OCI-M2 (cell line): ENCODE measurements around the gene MANEA.

ENCODE experiments used
- DNase-seq: peaks from one replicate; lab custom pipeline; 2025; ENCODE audit not compliant: unreplicated experiment; lab: John Stamatoyannopoulos, UW

Gene MANEA

DNA sequence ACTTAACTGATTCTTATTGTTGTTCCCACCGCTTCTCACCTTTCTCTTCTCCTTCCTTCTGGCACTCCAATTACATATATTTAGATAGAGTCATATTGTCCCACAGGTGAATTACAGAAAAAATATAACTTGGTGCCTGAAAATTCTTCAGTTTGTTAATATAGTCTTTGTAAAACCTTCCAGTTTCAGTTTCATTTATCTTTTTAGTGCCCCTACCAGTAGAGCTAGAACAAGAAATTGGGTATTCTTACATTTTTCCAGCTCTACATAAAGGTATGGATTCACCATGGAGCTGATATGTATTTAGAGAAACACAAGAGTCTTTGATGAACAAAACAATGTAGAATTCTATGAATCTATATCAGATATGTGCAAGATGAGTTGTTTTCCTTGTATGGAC lies 10.7 kb downstream of the MANEA start:
- DNase-seq, result no peak

DNA sequence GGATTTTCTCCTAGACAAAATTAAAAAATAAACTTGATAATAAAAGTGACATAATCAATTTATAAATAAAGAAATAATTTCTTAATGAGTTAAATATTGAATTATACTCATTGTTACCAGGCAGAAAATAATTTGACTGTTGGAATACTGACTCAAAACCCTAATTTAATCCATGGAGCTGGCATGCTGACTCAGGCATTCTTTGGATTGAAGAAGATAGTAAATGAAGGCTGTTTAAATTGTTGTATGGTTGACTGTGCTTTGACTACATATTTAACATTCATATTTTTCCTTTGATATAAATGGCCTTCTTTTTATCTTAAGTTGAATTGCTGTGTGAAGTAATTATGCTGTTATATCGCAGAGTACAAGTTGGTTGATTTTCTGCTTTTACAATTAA lies 11.7 kb downstream of the MANEA start:
- no peak for DNase-seq

DNA sequence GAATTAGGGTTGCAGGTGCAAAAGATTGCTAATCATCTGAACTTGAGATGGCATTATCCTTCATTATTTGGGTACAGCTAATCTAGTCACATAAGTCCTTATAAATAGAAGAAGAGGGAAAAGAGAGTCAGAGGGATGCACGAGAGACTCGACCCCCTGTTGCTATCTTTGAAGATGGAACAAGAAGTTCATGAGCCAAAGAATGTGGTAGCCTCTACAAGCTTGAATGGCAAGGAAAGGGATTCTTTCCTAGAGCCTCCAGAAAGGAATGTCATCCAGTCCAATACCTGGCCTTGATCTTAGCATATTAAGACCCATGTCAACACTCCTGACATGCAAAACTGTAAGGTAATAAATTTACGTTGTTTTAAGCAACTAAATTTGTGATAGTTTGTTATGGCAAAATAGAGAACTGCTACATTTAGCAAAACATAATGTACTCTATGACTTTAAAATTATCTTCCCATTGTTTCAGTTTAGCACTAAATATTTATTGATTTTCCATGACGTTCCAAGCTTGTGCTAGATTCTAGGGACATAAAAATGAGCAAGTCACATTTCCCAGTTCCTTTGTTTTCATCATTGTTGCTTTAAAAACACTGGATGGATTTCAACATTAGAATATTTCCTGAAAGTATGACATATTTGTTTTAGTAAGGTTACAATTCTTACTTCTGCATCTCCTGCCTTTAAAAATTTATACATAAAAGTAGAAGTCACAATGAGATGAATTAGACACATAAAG lies 12.7 kb downstream of the MANEA start:
- DNase-seq, result no peak

DNA sequence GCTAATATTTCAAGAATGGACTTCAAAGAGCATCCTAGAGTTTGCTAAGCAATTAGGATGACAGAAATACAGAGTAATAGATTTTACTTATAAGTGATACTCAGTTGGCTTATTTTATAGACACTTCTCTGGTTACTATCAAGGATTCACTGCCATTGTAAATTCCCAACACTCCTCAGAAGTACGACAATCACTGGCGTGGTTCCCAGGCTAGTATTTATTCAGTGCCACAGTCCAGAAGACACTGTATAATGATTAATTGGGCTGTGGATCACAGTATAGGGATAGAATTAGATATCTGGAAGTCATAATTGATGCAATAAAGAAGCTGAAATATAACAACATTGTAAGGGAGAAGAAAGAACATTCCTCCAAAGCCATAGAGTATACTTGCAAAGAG lies 15.7 kb downstream of the MANEA start:
- DNase-seq, result no peak

DNA sequence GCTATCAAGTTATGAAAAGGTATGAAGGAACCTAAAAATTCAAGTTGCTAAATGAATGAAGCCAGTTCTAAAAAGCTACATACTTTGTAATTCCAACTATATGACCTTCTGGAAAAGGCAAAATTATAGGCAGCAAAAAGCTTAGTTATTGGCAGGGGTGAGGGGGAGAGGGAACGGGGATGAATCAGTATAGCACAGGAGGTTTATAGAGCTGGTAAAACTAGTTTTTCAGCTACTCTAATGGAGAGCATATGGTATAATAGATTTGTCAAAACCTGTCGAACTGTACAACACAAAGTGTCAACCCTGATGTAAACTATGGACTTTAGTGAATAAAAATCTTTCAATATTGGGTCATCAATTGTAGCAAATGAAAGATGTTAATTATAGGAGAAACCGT lies 18.7 kb downstream of the MANEA start:
- no peak for DNase-seq

DNA sequence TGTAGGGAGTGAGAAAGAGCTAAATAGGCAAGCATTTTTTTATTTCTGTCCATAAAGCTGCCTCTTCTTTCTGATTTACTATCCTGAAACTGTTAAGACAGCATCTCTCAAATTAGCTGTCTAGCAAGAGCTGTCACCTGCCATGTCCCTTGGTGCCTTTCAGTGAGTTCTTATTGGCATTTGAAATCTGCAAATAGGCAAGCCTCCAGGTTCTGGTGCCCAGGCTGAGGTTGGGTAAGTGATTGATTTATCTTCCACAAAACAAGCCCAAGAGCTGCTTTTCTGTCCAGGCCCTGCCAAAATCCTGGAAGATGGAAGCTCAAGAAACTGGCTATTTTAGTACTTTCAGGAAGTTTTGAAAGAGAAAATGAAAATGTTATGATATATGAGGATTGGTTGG lies 22.4 kb downstream of the MANEA start:
- no peak for DNase-seq

DNA sequence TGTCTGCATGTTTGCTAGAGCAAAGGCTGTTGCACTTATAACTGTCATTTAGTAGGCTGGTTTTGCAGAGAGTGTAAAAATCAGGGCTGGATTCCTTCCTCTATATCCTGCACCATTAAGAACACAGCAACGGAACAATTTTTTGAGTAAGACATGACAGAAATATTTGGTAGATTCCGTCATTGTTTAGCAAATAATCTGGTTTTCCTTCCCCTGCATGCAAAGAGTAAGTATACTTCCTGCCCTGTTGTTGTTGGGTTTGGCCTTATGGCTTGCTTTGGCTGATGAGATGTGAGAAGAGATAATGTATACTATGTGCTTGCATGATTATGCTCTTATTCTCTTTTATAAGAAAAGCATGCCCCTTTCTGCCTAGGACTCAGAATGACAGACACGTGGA lies 23.8 kb downstream of the MANEA start:
- DNase-seq, result no peak

DNA sequence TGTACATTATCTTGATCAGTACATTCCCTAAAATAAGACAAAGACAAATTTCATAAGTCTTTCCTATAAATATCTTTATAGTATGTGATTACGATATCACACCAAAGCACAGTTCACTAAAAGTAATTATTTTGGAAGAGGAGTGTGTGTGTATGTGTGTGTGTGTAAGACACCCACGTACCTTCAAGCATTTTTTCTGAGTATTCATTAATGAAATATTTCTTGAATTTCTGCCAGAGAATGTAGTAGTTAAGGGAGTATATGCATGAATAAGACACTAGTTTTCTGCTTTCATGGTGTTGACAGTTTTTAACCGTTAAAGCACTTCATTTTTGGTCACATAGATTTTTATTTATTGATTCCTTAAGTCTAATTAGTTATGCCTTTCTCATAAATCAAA lies 36.8 kb downstream of the MANEA start:
- DNase-seq, result no peak

DNA sequence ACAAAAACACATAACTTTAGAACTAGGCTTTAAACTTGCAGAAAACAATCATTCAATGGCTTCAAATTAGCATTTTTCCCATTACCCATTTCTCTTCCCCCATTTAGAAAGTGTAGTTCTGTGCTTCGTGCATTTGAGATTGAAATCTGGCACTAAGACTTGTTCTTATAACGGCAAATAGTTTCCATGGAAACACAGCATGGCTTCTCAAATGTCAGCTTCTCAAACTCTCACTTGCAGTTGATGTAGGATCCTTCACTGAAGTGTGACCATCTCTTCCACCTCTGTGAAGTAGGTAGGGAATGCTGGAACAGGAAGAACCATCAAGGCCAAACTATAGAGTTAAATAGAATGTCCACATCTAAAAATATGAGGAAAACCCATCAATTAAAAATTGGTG lies 52.2 kb downstream of the MANEA start:
- DNase-seq, result no peak

DNA sequence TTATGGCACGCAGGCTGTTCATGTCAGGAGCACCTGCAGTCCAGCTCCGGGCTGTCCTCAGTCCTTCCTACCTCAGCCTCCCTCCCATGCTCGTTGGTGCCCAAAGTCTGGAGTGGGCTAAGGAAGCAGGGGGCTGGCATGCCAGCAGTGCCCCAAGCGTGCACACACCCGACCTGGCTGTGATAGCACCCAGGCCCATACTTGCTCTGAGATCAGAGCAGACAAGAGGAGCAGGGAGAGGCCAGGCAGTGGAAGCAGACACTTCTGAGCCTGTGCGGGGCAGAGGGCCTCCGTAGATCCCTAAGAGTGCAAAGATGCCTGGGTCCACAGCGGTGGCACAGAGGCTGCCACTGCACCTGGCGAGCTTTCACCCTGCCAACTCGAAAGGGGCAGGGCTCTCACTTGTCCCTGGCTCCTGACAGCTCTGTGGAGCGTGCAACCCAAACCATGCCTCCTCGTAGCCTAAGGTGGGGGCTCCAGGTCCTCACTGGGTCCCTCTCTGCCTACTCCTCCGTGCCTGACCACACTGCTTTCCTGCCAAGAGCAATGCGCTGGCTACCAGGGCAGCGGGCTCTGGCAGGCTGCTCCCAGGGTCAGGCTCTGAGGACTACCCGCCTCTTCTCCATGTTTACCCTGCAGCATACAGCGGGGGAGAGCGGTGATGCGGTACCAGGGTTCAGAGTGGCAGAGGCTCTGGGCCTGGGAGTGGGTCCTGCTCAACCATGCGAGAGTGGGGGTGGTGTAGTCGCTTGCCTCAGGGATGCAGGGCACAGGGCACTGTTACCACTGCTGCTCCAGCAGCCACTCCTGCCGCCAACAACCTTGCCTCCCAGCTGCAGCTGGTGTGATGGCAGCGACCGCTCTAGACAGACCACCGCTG lies 59.5 kb downstream of the MANEA start:
- no peak for DNase-seq

DNA sequence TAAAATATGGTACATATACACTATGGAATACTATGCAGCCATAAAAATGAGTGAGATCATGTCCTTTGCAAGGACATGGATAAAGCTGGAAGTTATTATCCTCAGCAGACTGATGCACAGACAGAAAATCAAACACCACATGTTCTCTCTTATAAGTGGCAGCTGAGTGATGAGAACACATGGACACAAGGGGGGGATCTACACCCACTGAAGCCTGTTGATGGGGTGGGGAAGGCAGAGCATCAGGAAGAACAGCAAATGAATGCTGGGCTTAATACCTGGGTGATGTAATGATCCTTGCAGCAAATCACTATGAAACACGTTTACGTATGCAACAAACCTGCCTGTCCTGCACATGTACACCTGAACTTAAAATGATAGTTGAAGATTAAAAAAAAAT lies 71.3 kb downstream of the MANEA start:
- DNase-seq, result no peak

DNA sequence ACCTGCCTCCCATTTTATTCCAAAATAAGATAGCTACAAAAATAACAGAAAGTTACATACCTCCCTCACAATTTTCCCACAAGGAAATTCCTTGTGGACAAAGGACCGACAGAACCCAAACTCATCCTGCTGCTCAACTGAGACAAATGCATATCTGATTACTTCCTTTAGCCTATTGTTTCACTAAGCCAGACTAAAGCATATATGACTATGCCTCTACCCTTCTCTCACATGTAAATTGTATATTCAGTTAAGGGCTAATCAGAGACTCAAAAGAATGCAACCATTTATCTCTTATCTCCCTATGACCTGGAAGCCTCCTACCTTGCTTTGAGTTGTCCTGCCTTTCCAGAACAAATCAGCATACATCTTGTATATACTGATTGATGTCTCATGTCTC lies 72.1 kb downstream of the MANEA start:
- no peak for DNase-seq

DNA sequence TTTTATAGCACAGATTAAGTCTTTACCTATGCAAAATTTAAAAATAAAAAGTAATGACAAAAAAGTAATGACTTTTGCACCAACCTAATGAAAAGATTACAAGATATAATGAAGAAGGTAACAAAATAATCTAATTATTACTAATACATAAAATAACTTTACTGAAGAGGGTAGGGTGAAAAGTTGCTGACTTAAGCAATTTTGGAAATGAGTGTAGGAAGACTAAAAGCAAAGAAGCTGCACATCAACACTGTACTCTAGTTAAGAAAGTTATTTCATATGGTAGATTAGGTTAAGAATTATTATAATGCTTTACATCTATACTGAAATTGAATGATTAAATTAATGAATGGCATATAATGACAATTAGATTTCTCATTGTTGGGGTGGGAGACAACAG lies 76.8 kb downstream of the MANEA start:
- no peak for DNase-seq

DNA sequence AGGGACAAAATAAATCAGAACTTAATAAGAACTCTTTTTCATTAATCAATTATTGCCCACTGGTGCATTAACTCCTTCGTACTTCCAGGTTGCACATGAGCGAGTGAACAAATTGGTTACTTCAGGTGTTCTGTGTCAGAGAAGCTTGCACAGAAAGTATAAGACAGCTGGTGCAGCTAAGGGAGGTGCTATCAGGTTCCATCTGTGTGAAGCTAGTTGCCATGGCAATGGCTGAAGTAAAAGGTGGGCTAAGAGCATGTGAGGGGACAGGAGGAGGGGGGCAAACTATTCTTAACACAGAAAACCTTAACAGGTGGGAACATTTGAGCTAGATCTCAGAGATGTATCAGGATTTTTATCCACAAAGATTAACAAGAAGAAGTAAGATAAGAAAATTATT lies 81.6 kb downstream of the MANEA start:
- no peak for DNase-seq
